ACC112 (cell line): ENCODE data around the gene GPR148.
"Not testable (repeated sequence)": the region's sequence is repeated elsewhere in the genome, so short reads cannot be mapped to it uniquely, and the experiment has no call there.

Source experiments
- H2AFZ ChIP-seq: fragments of 200-600 bp; sonication (generic); one replicate; pipeline ENCODE4 v1.6.0; 2017; ENCODE audit warnings: antibody characterized with exemption, low read length; ENCODE audit not compliant: unreplicated experiment
- H3K27ac ChIP-seq: fragments of 200-600 bp; sonication (generic); 2 replicates; pipeline ENCODE4 v1.5.1; 2014; ENCODE audit warnings: low read depth, mild to moderate bottlenecking, antibody characterized with exemption, low read length, moderate library complexity
- H3K27me3 ChIP-seq: fragments of 200-600 bp; sonication (generic); 2 replicates; pipeline ENCODE4 v1.6.1; 2014; ENCODE audit warnings: mild to moderate bottlenecking, antibody characterized with exemption, low read length, moderate library complexity, mixed read lengths; ENCODE audit not compliant: insufficient read depth
- H3K36me3 ChIP-seq: fragments of 200-600 bp; sonication (generic); 2 replicates; pipeline ENCODE4 v1.6.1; 2016; ENCODE audit warnings: mild to moderate bottlenecking, antibody characterized with exemption, low read length, moderate library complexity, mixed read lengths; ENCODE audit not compliant: insufficient read depth
- H3K4me1 ChIP-seq: fragments of 200-600 bp; sonication (generic); one replicate; pipeline ENCODE4 v1.6.1; 2016; ENCODE audit warnings: low read length, mixed read lengths; ENCODE audit not compliant: insufficient read depth, unreplicated experiment, control insufficient read depth
- H3K4me3 ChIP-seq: fragments of 200-600 bp; sonication (generic); 2 replicates; pipeline ENCODE4 v1.5.1; 2014; ENCODE audit warnings: mild to moderate bottlenecking, low read depth, low read length
- H3K79me2 ChIP-seq: fragments of 200-600 bp; sonication (generic); one replicate; pipeline ENCODE4 v1.6.0; 2016; ENCODE audit warnings: low read length; ENCODE audit not compliant: control insufficient read depth, unreplicated experiment, insufficient read depth

Gene GPR148, protein sequence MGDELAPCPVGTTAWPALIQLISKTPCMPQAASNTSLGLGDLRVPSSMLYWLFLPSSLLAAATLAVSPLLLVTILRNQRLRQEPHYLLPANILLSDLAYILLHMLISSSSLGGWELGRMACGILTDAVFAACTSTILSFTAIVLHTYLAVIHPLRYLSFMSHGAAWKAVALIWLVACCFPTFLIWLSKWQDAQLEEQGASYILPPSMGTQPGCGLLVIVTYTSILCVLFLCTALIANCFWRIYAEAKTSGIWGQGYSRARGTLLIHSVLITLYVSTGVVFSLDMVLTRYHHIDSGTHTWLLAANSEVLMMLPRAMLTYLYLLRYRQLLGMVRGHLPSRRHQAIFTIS

DNA sequence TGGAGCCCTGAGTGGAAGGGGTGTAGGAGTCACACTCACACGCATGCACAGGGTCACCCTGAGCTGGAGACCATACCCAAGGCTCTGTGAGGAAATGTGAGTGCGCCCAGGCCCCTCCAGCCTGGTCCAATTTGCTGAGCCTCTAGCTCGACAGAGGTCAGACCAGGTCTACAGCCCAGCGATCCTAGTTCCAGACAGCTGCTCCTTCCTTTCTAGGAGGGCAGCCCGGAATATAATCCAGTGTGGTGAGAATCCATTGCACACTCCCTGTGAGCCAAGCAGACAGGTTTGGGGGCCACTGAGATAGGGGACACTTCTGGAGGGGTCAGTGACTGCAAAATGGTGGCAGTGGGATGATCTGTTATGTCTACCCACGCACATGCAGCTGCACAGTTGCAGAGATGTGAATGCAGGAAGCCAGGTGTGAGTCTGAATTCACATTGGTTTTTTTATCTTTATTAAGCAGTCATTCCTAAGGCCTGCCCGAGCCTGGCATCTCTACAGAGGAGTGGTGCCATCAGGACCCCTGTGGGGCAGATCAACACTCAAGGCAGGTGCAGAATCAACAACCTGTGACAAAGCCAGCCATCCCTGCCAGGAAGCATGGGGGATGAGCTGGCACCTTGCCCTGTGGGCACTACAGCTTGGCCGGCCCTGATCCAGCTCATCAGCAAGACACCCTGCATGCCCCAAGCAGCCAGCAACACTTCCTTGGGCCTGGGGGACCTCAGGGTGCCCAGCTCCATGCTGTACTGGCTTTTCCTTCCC lies at the start of gene GPR148:
Gene GPR148 (plus strand): TSS at position 522 of the 768 bp plus-strand sequence. CDS start 82 bp downstream, at position 604.
- Histone ChIP-seq H3K27me3 (peaks cover 14% of the 10 kb centered on the region; the same call in 1 of the 2 replicates), H3K4me3 (no peak within 1 kb of the TSS), H2AFZ (peak within 1 kb of the TSS; percentile 67)

DNA sequence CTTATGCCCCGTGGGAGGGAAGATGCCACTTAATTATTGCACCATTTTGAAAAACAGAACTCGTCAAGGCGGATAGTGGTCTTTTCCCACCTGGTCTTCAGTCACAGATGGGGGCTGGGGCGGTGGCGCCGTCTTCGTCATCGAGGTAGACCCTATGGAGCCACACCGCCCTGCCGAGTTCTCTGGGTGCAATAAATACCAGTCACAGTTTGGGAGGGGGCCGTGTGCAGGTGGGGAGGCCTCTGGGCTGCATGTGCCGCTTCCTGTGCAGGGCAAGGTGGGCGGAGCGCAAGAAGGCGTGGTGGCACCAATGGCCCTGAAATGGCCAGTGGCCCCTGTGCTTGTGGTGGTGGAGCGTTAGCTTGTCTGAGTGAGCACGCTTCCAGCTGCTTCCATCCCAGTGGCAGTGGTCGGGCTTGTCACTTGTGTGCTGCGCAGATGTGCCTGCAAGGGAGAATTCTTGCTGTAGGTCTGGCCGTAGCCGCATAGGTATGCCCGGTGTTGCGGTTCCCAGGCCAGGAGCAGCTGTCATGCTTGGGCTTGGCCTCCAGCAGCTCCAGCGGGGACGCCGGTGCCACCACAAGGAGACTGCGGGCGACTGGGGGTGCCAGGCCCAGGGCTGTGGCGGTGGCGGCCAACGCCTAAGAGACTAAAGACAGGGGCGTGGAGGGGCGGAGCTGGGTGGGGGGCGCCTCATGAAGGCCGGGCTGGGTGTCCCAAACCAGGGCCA lies 36.7 kb upstream of the GPR148 start:
- not testable (repeated sequence) for H3K27ac ChIP-seq, H2AFZ ChIP-seq, H3K4me1 ChIP-seq, H3K27me3 ChIP-seq, H3K4me3 ChIP-seq, H3K36me3 ChIP-seq, H3K79me2 ChIP-seq

More for the DNA sequence above, at the start of gene GPR148:
- H3K79me2 ChIP-seq, result no peaks in the 10 kb centered on the region
- no peak within 1 kb of the TSS for H3K27ac ChIP-seq
- peaks cover 7% of the 10 kb centered on the region for H3K4me1 ChIP-seq
- no peaks in the 10 kb centered on the region for H3K36me3 ChIP-seq

DNA sequence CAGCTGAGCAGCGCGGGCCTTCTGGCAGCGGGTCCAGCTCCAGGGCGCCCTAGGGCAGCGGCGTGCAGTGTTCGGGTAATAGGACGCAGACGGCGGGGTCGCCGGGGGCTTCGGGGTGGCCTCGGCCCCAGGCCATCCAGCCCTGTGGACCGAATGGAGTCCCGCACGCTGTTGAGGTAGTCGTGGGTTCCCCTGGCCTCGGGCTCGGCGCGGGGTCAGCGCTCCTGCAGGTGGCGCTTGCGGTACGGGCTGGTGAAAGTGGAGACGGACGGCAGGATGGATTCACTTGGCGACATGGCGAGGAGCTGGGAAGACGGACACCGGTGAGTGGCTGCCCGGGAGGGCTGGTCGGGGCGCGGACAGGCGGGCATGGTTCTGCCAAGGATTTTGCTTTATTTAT lies 35.4 kb upstream of the GPR148 start:
- not testable (repeated sequence) for H3K4me1 ChIP-seq, H3K27me3 ChIP-seq, H3K27ac ChIP-seq, H3K79me2 ChIP-seq, H2AFZ ChIP-seq, H3K36me3 ChIP-seq, H3K4me3 ChIP-seq

DNA sequence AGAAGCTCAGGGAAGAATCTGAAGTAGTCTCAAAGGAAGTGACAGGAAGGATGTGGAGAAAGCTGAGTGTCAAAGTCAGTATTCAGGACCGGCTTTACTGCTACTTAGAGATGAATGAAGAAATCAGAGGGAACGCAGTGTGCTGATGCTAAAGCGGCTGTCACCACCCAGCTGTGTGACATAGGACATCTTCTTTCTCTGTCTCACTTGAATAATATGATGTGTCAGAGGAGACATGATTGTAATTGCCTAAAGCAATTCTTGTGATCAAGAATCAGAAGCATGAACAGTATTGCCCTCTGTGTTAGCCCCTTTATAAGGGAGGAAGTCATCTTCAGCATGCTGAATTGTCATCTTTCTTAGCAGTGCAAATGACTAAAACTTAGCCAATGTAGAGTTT lies 25.6 kb upstream of the GPR148 start:
- H3K36me3 ChIP-seq, H3K4me1 ChIP-seq, H3K4me3 ChIP-seq, H2AFZ ChIP-seq, H3K27ac ChIP-seq, H3K27me3 ChIP-seq, H3K79me2 ChIP-seq: not testable (repeated sequence)

DNA sequence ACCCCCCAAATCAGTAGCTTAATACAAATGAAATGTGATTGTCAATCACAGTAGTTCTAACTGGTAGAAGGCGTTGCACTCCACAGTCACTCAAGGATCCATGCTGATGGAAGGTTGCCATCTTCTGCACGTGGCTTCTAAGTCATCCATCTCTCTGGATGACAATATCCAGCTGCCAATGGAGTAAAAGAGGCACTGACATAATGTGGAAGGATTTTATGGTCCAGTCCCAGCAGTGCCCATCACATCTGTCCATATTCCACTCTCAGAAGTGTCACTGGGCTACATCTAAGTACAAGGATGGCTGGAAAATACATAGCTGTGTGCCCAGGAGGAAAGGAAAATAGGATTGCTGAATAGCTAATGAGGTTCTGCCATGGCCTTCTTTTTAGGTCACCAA lies 14.1 kb upstream of the GPR148 start:
- H3K36me3 ChIP-seq, H3K27ac ChIP-seq, H2AFZ ChIP-seq, H3K4me1 ChIP-seq, H3K27me3 ChIP-seq, H3K4me3 ChIP-seq, H3K79me2 ChIP-seq: not testable (repeated sequence)

DNA sequence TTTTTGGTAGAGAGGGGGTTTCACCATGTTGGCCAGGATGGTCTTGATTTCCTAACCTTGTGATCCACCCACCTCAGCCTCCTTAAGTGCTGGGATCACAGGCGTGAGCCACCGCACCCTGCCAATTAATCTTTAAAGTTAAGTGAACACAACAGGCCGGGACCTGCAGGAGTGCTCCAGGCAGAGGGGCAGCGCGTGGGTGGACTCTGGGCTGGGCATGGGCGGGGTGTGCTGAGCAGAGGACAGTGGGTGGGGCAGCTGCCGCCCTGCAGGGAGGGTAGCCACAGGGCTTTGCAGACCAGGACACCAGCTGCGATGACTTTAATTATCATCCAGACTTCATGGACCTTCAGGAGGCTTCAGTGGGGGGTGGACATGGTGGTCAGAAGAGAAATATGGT lies 8.8 kb upstream of the GPR148 start:
- no peak overlapping the region for H3K4me3 ChIP-seq
- H2AFZ ChIP-seq, result no peak overlapping the region
- H3K4me1 ChIP-seq, result no peaks in the 10 kb centered on the region
- H3K27me3 ChIP-seq, result peaks cover 4% of the 10 kb centered on the region; the same call in 1 of the 2 replicates
- no peaks in the 10 kb centered on the region for H3K79me2 ChIP-seq
- H3K36me3 ChIP-seq, result no peaks in the 10 kb centered on the region
- H3K27ac ChIP-seq, result no peak overlapping the region

DNA sequence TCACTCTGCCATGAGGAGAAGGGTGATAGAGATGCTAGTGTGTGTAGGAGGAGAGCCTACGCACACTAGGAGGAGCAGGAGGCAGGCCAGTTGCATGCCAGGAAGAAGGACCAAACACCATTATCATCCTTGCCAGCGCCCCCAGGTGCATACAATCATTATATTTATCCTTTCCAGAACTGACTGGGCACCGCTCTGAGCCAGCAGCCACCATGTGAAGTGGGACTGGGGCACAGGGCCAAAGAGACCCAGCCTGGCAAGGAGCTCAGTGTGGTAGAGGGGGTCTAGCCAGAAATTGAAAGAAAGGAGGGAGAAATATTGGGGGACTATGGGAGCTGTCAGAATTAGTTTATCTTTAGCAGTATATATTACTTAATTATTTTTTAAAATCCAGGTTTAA lies 8.3 kb upstream of the GPR148 start:
- Histone ChIP-seq H3K4me1 (no peaks in the 10 kb centered on the region), H3K27ac (no peak overlapping the region), H3K4me3 (no peak overlapping the region), H3K36me3 (no peaks in the 10 kb centered on the region), H3K27me3 (peaks cover 4% of the 10 kb centered on the region; the same call in 1 of the 2 replicates), H2AFZ (no peak overlapping the region), H3K79me2 (no peaks in the 10 kb centered on the region)

DNA sequence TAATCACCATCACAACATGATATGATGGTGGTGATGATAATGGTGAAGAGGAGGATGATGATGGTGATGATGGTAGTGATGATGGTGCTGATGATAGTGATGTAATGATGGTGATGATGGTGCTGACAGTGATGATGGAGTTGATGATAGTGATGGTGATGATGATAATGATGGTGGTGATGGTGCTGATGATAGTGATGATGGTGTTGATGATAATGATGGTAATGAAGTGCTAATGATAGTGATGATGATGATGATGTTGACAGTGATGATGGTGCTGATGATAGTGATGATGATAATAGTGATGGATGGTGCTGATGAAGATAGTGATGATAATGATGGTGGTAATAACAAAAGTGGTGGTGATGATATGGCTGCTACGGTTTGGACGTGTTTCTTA lies 4.4 kb upstream of the GPR148 start:
- H3K79me2 ChIP-seq, result no peaks in the 10 kb centered on the region
- no peaks in the 10 kb centered on the region for H3K36me3 ChIP-seq
- H3K27me3 ChIP-seq, result peaks cover 12% of the 10 kb centered on the region; the same call in 1 of the 2 replicates
- no peak overlapping the region for H3K4me3 ChIP-seq
- H3K4me1 ChIP-seq, result peaks cover 7% of the 10 kb centered on the region
- H2AFZ ChIP-seq, result no peak overlapping the region
- H3K27ac ChIP-seq, result no peak overlapping the region

DNA sequence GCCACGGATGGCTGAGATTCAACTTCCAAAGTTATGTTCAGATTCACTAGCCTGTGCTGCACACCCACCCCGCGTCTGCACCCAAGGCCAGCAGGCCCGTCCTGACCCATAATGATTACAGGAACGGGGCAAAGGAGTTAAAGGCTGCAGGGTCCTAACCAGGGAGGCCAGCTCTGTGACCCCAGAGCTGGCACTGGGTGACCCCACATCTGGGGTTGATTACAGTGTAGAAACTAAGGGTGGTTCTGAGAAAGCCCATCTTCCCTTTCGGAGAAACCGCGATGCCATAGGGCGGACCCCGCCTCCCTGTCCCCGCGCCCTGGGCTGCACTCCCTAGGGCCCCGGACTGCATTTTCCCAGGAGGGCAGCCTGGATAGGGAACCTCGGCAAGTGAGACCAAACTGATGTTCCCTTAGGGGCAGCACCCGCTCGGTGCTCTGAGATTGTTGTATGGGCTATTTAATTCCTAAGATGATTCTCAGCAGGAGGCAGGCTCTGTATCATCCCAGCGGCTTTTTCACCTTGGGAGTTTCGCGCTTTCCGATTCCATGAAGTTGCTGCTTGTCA lies 2.2 kb upstream of the GPR148 start:
- Histone ChIP-seq H3K79me2 (no peaks in the 10 kb centered on the region), H3K4me3 (peak overlapping the region; percentile 81), H2AFZ (peak overlapping the region; percentile 90), H3K36me3 (no peaks in the 10 kb centered on the region), H3K27me3 (peaks cover 14% of the 10 kb centered on the region; the same call in 1 of the 2 replicates), H3K27ac (no peak overlapping the region), H3K4me1 (peaks cover 7% of the 10 kb centered on the region)

DNA sequence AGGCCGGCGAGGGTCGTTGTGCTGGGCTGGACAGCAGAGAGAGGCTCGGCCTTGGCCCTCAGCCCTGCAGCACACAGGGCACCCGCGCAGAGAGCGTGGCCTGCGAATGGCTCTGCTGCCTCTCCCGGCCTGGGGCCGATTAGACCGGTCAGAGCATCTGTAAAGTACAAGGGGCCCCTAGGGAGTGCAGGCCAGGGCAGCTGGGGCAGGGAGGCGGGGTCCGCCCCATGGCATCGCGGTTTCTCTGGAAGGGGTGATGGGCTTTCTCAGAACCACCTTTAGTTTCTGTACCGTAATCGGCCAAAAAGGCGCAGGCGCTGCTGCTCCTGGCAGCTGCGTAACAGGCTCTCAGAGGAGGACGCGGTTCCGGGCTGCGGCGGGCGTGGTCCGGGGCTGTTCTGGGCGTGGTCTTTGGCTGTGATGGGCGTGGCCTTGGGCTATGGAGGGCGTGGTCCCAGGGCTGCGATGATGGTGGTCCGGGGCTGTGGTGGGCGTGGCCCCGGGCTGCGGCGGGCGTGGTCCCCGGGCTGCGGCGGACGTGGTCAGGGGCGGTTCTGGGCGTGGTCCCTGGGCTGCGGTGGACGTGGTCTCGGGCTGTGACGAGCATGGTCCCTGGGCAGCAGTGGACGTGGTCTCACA lies 1.5 kb upstream of the GPR148 start:
- Histone ChIP-seq H3K27ac (no peak overlapping the region), H2AFZ (peak overlapping the region; percentile 90), H3K4me3 (peak overlapping the region; percentile 81), H3K27me3 (peaks cover 14% of the 10 kb centered on the region; the same call in 1 of the 2 replicates), H3K79me2 (no peaks in the 10 kb centered on the region), H3K36me3 (no peaks in the 10 kb centered on the region), H3K4me1 (peaks cover 7% of the 10 kb centered on the region)
